ENCODE data around the gene ZBTB20.

ZBTB20 gene

DNA sequence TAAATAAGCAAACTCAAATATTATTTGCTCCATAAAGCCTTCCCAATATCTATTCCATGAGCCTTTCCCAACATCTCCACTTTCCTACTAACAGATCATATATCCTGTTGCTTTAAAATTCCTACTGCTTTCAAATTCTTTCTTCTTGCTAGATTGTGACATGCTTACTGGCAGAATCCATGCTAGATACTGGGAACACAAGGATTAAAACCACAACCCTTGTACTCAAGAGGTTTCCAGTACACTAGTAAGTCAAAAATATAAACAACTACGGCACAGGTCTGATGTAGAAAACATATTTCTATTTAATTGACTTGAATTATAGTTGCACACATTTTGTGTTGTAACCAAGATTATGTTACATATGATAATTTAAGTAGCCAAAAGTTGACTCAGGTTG lies 275.0 kb downstream of the ZBTB20 start:
- no peak for DNase-seq (ENCODE audit: low read depth in 2 of 2)

DNA sequence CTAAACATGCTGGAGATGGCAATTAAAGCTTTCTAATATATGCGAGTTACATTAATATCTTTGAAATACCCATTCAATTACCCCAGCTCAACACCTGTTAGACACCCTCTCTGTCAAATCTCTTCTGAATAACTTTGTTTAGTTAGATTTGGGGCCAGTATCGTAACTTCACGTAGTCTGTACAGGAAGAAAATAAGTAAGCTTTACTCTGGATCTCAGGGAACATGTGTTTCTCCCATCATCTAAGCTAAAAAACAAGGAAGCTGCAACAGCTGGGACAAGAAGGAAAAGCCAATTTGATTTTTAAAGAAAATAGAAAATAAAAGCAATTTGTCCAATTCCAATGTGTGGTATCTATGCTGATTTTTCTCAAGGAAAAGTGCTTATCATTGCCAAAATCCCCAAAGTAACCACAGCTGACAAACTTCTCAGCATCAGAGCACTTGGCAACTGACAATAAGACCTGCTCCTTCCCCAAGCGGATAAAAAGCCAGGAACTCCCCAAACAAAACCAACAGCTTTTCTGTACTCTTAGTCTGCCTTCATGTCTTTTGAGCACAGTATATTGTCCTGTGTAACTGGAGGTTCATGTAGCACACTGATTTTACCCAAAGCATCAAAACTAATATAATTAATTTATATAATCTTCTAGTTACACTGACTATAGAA lies 279.1 kb downstream of the ZBTB20 start:
- no peak for DNase-seq (ENCODE audit: low read depth in 2 of 2)

DNA sequence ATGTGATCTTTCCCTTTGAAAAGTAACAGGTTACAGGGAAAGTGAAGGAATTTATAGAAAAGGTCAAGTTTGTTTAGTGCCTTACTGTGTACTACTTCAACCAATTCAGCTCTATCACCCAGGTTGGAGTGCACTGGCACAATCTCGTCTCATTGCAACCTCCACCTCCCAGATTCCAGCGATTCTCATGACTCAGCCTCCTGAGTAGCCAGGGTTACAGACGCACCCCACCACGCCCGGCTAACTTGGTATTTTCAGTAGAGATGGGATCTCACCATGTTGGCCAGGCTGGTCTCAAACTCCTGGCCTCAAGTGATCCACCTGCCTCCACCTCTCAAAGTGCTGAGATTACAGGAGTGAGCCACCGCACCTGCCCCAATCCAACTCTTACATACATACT lies 279.7 kb downstream of the ZBTB20 start:
- DNase-seq (ENCODE audit: low read depth in 2 of 2) = no peak

DNA sequence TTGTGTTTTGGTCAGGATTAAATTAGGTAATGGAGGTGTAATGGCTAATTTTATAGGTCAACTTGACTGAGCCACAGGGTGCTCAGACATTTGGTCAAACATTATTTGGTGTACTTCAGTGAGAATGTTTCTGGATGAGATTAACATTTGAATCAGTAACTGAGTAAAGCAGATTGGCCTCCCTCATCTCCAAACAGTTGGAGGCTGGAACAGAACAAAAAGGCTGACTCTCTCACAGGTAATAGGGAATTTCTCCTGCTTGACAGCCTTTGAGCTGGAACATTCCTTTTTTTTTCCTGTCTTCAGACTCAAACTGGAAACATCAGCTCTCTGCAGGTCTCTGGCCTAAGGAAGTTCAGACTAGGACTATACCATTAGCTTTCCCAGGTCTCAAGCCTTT lies 280.7 kb downstream of the ZBTB20 start:
- no peak for DNase-seq (ENCODE audit: low read depth in 2 of 2)

DNA sequence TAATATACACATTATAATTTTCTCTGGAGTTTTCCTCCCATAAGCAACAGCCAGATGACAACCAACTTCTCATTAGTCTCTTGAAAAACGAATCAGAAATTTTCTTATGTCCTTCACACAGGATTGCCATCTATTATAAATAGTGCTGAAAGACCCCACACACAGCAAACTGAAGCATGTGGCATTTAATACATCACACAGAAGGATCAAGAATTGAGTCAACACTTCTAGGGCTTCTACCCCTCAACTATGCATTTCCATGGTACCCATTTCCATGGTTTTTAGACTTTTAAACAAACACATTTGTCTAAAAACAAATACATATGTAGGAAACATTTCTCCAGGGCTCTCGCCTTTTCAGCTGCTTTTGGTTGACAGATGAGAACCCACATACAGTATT lies 282.1 kb downstream of the ZBTB20 start:
- no peak for DNase-seq (ENCODE audit: low read depth in 2 of 2)

DNA sequence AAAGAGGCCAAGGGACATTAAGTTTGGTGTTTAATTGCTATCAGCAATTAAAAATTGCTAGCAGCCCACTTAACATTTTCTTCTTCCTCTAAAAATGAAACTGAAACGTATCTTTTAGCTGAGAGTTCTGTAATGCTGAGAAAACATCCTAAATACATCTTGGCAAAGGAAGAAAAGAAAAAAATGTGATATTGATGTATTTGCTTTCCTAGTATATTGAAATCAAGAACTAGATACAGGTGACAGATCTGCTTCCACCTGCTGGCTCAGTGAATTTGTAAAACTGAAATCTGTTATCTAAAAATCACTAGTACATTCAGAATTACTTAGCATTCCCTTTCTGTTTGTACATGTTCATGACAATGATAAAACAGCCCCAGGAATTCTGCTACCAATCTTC lies 283.2 kb downstream of the ZBTB20 start:
- DNase-seq (ENCODE audit: low read depth in 2 of 2) = no peak

DNA sequence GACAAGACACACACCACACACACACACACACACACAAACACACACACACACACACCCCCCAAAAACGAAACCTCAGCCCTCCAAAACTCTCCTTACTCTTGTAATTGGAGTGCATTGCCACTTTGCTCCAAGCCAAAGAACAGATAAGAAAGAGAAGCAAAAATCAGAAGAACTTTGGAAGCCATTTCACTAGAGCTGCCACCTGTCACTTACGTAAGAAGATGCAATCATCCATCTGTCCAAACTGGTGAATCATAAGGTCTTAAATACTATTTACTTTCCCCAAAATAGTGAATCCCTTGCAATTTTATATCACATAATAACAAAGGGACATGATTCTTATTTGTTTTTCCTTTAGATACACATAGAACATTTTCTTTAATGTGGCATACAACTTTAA lies 285.4 kb downstream of the ZBTB20 start:
- DNase-seq (ENCODE audit: low read depth in 2 of 2) = no peak

DNA sequence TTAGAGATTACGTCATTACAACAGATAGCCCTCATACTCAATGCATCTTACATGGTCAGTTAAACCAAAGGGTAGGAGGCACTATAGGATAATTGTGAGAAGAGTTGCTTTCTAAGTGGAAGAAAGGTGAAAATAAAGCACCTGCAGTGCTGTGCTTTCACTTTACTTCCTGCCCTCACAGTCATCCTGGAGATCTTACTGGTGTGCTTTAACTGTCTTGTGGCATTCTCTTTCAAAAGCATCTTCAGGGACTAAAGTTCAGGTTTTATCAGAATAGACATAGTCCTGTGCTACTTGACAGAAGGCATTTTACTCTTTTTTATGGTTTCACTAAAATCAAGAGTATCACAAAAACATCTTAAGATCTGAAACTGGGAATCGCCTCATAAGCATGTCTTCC lies 286.6 kb downstream of the ZBTB20 start:
- no peak for DNase-seq (ENCODE audit: low read depth in 2 of 2)

DNA sequence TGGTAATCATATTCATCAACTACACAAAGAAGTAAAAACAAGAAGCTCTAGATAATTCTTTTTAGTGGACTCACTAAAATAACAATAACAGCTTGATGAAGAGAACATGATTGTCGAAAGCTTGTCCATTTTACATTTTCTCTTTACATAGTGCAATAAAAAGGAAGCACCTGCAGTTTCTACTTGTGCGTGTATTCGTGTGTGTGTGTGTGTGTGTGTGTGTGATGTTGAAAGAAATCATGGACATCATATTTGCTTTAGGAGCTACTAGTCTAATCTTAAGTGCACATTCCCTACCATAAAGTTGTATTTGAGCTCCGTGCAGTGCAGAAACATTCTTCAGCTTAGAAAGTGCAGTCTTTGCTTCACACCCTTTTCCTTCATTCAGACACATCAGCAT lies 288.8 kb downstream of the ZBTB20 start:
- DNase-seq (ENCODE audit: low read depth in 2 of 2) = no peak

DNA sequence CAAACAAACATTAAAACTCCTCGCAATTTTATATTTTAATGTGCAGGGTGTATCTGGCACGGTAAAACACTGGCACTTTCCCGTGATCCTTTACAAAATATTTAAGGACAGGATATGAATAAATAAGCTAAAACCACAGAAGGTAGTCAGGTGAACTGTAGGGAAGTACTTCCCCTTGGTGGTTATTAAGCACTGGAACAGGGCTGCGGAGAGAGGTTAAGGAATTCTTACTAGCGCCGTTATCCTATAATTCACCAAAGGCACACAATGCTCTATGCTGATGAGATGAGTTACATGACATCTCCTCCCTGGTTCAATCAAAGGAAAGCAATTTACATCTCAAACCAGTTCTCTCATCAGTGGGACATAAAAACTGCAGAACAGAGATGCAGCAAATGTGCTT lies 289.8 kb downstream of the ZBTB20 start:
- DNase-seq (ENCODE audit: low read depth in 2 of 2) = no peak

DNA sequence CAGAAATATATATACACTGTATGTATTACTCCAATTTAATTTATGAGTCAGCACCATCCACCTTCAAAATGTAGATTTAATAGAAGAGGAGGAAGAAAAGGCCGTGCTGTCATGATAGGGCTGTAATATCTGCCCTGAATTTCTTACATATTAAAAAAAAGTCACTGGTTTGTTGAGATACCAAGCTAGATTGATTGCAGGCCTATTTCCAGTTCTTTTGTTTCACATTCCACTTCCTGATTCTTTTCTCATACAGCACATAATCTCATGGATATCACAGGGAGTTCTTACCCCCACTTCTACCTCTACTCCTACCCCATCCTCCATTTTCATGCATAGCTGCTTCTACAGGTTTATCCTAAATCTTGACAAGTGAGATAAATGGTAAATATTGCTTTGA lies 290.3 kb downstream of the ZBTB20 start:
- DNase-seq (ENCODE audit: low read depth in 2 of 2) = no peak

DNA sequence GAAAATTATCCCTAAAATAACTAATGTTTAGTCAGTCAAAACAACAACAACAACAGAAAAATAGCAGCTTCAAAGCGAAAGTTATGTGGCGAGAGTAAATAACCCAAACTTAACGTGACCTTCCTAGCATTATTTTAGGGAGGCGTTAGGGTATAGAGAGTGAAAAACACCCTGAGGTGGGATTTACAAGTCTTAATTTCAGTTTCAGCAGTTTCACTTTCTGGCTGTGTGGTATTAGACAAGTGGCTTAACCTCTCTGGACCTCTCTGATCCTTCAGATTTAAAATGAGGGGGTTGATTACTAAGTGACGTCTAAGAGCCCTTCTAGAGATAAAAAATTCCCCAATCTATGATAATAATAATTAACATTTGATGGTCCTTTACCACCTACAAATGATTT lies 291.2 kb downstream of the ZBTB20 start:
- no peak for DNase-seq (ENCODE audit: low read depth in 2 of 2)

DNA sequence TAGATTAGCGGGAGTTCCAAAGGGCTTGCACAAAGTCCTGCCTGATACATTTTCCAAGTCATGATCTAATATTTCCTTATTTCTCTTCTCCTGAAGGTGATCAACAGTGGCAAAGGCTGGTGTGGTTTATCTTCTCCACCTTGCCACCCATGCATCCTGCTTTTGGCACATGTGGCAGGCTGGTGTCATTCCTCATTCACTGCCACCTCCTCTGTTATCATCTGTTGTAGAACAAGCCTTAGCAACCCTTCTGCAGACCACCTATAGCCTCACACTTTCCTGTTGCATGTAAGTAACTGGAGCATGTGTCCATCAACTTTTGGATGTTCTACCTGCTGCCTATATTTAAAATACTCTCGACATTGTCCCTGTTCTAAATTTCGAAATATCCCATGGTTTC lies 294.1 kb downstream of the ZBTB20 start:
- no peak for DNase-seq (ENCODE audit: low read depth in 2 of 2)

DNA sequence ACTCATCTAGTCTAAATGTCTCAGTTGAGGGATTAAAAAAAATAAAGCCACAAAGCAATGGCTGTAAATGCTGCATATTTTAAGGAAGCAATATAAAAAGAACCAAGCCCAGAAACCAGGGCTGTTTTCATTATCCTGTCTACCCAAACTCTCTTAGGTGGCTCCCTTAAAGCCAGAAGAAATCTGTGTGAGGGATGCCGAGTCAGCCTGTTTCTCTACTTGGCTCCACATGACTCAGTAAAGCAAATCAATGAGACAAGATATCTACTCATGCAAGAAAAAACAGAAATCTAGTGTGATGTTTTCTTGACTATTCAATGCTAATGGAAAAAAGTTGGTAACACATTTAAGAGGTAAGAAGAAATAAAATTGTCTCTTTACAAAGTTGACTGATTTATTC lies 296.2 kb downstream of the ZBTB20 start:
- DNase-seq (ENCODE audit: low read depth in 2 of 2) = no peak

DNA sequence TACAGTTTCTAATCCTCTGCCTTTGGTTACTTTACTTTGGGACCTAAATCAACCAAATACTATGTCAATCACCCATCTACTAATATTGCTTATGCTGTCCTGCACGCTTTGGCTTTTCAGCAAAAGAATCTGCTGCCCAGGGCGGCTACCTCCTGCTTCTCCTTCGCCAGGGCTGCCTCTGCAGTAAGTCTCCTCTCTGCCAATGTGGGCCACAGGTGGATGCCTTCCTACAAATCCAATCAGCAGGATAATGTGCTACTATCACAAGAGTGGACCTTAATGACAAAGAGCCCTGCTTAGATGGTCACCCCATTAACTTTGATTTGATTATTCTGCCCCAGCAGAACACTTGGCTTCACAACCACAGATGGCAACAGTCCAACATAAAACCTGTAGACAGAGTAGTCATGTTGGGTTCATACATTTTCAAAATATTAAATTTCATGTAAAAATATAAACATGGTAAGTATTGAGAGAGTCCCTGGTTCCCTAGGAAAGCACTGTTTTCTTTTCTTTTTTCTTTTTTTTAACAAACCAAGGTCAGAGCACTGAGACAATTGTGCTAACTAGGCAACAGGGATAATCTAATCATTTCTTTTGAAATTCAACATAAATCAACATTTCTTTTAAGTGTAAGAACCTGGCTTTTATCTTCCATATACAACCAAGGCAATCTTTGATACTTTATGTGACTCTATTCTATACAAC lies 298.3 kb downstream of the ZBTB20 start:
- no peak for DNase-seq (ENCODE audit: low read depth in 2 of 2)

DNA sequence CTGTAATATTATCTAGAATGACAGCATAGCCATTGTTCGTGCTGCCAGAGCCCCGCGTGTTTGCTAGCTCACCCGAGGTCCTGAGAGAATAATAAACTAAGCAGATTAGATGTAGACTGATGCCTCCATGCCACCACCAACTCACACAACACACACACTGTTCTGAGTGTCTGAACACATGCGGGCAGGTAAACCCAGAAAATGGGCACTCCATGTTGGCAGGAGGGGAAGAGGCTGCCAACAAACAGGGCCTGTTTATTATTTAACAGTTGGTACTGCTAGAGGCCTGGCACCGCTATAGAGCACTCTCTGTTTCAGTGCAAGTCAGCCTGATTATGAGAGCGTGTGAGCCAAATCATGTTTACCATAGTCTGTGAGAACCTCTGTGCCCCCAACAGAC lies 299.0 kb downstream of the ZBTB20 start:
- no peak for DNase-seq (ENCODE audit: low read depth in 2 of 2)

DNA sequence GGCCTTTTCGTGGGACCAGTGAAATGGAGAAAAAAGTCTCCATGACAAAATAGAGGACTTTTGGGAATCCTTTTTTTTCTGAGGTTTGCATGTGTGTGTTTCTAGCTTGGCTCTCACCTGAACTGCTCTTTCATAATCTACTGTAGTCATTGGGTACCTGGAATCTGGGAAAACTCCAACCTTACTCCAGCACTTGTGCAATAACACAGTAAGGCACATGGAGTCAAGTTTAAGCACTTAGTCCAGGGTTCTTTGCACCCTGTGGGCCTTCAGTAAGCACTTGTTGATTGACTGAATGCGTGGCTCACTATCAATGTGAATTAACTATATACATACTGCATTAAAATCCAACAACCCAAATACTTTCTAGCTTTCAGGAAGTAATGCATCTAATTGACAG lies 299.5 kb downstream of the ZBTB20 start:
- DNase-seq (ENCODE audit: low read depth in 2 of 2) = no peak

DNA sequence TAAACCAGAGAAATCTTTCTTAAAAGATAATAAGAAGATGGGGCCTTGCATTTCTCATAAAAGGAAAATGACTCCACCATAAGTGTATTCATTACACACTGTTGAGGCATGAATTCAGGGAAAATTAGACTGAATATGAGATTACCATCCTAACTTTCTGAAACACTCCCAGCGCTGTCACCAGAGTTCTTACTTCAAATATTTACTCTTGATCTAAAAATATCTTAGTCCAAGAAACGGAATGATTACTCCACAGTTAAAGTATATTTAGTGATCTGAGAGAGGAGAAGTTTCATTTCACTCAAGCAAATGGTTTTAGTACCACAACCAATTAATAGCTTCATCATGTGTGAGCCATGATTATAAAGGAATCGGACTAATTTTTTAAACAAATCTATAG lies 300.3 kb downstream of the ZBTB20 start:
- no peak for DNase-seq (ENCODE audit: low read depth in 2 of 2)

DNA sequence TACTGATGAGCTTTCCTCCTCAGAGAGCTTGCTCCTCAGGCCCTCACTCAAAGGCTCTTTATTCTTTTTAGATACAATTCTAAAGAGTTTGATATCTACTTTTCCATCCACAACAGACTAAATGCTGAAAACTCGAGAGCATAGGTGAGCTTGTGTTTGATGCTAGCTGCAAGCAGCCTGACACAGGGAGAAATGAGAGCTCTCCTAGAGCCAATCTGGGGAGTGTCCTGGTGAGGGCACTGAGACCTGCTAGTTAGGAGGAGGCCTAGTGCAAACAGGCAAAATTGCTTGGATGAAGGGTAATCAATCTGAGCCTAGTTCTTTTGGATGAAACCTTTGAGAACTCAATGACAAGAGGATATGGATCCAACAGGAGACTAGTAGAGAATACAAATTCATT lies 300.8 kb downstream of the ZBTB20 start:
- no peak for DNase-seq (ENCODE audit: low read depth in 2 of 2)

DNA sequence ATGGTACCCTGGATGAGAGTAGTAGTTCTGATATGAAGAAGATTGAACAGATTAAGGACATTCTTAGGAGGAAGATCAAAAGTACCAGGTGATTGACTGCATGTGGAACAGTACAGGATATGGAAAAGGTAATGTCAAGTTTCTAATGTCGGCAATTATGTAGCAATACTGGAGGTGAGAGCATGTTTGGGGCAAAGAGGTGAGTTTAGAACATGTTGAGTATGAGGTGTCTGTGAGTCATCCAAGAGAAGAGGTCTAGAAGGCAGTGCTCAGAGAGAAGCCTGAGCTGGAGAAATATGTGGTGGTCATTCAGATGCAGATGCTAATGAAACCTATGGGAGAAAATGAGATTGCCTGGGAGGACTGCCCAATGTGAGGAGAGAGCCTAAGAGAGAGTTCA lies 305.6 kb downstream of the ZBTB20 start:
- no peak for DNase-seq (ENCODE audit: low read depth in 2 of 2)

DNA sequence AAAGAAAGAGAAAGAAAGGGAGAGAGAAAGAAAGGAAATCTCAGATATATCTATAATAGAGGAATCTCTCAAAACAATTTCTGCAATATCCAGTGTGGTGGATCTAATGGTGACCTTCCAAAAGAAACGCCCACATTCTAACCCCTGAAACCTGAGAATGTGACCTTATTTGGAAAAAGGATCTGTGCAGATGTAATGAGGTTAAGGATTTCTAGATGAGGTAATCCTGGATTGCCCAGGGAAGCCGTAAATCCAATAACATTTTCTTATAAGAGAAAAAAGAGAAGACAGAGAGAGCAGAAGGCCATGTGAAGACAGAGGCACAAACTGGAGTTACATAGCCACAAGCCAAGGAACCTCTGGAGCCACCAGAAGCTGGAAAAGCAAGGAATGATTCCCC lies 307.6 kb downstream of the ZBTB20 start:
- DNase-seq (ENCODE audit: low read depth in 2 of 2) = no peak

DNA sequence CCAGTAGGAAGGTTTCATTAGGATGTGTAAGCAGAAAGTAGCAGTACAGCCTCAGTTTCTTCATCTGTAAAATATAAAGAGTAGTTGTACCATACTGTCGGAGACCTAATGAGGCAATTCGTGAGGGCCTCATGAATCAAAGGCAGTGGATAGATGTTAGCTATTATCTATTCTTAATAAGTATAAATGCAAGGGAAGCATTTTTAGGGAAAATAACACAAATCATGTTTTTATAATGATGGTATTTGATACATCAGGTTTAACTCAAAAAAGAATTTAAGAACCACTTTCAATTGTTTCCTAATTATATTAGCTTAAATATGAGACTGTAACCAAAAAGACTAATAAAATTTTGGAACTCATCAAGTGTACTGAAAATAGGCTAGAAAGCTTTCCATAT lies 309.1 kb downstream of the ZBTB20 start:
- no peak for DNase-seq (ENCODE audit: low read depth in 2 of 2)

DNA sequence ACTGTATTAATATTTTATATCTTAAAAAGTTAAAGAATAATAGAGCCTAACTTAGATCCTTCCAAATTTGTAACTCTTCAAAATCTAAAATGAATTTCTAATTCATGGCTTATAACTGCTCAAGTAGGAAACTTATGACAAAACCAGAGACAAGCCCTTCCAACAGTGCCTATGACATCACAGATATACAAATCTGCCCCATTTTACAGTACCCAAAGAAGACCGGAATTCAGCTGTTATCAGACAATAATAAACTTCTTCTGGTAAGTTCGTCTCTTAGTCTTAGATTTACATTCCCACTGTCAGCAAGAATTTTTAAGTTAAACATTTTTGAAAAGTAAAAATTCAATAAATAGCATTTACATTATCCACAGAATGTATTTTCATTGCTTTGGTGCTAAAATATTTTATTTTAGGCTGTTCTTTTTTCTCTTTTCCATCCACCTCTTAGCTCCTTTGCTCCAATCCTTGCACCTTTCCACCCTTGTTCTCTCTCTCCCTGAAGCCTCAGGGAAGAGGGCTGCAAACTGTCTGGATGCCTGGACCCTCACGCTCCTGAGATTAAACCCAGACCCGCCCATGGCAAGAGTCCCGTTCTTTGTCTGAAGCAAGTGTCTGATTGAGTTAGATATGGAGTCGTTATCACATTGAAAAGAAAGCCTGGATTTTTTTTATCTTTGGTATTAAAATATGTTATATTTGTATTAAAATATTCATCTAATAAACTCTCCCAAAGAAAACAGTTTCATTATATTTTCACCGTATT lies 312.7 kb downstream of the ZBTB20 start:
- DNase-seq (ENCODE audit: low read depth in 2 of 2) = no peak
